Stomach (tissue), 9 donors: ENCODE results near the gene ACTL10. TPM values are rescaled to one million over a fixed set of nuclear protein-coding genes. Genes with fewer than 3 reads are reported as not detected.
"Not testable (repeated sequence)": the region's sequence is repeated elsewhere in the genome, so short reads cannot be mapped to it uniquely, and the experiment has no call there.

Source experiments
- DNase-seq, 2 donors: peaks; one replicate each; pipeline versions ENCODE4 v3.0.0 to v3.0.0-alpha.2; 2013 to 2019
- H3K27ac ChIP-seq, 5 donors: fragments of 200-600 bp in 4 of 5; sonication (generic) in 4 of 5; one replicate each; pipeline ENCODE4 v1.5.1; 2013 to 2019; ENCODE audit warnings: mild to moderate bottlenecking in 1 of 5, moderate library complexity in 1 of 5
- H3K27me3 ChIP-seq, 3 donors: fragments of 200-600 bp; sonication (generic); one replicate each; pipeline ENCODE4 v1.5.1; 2017 to 2019; ENCODE audit warnings: mixed run types in 1 of 3
- H3K36me3 ChIP-seq, 4 donors: fragments of 200-600 bp; sonication (generic); 1 replicate in 3 of 4; 2 replicates in 1 of 4; pipeline ENCODE4 v1.5.1; 2016 to 2019
- H3K4me1 ChIP-seq, 4 donors: fragments of 200-600 bp; sonication (generic); one replicate each; pipeline ENCODE4 v1.5.1; 2016 to 2019
- H3K4me3 ChIP-seq, 4 donors: fragments of 200-600 bp; sonication (generic) in 3 of 4; one replicate each; pipeline ENCODE4 v1.5.1; 2016 to 2019; ENCODE audit warnings: mild to moderate bottlenecking in 1 of 4
- H3K9me3 ChIP-seq, 4 donors: fragments of 200-600 bp; sonication (generic); one replicate each; pipeline ENCODE4 v1.5.1; 2016 to 2019
- EP300 ChIP-seq: sonication (generic); formaldehyde crosslinking; IDR thresholded peaks from one replicate; pipeline ENCODE4 v1.6.1; 2017; ENCODE audit warnings: antibody characterized with exemption
- POLR2A ChIP-seq, 4 donors: fragments of 450-650 bp; IDR thresholded peaks; one replicate each; pipeline ENCODE4 v1.6.1; 2016; ENCODE audit warnings: antibody characterized with exemption in 4 of 4, control low read depth in 2 of 4, mild to moderate bottlenecking in 1 of 4, moderate library complexity in 1 of 4
- POLR2AphosphoS5 ChIP-seq, 3 donors: sonication (generic); formaldehyde crosslinking; IDR thresholded peaks; one replicate each; pipeline ENCODE4 v1.6.1; 2016; ENCODE audit warnings: antibody characterized with exemption in 3 of 3
- WGBS, 5 donors: extraction: QIAGEN DNeasy Blood & Tissue Kit in 3 of 5; methylation state at CpG; one replicate each; pipeline versions ENCODE4 v1.1.5 to v1.1.7; 2013 to 2018; 5-methylcytosine and 5-hydroxymethylcytosine counted together
- intact Hi-C: fragments of 100-400 bp; cut with DNase I; formaldehyde crosslinking; loops from one replicate; pipeline ENCODE4 v1.15.1; 2023; ENCODE audit warnings: low total_unique reads
- polyA plus RNA-seq, 3 donors: library from polyadenylated mRNA; stranded (reverse); fragments of 200-250 nt; gene quantifications; one replicate each; pipeline ENCODE4 v1.2.3, GENCODE V29; 2013
- total RNA-seq, 5 donors: library from RNA; depleted of rRNA; stranded (reverse); fragments of >200 nt; gene quantifications; one replicate each; pipeline versions ENCODE4 v1.1.0 to v1.2.3, GENCODE V29; 2014 to 2016
- TF ChIP-seq, protein P1 (sequence below), 7 experiments: fragments of 450-650 bp in 4 of 7; fragments of 200-600 bp in 3 of 7; sonication (generic) in 3 of 7; IDR thresholded peaks; one replicate each; pipeline ENCODE4 v1.5.1; 2016 to 2019; ENCODE audit warnings: antibody characterized with exemption in 7 of 7, control low read depth in 2 of 7, mild to moderate bottlenecking in 1 of 7
- donor health status: healthy with polysubstance abuse.
- donor health status: Bipolar disorder and iron deficiency.
- donor health status: healthy.

ACTL10 gene
- total and polyA plus RNA-seq, 8 donors: 1.1 to 12.3 (median 1.4) TPM; not detected in 1

DNA sequence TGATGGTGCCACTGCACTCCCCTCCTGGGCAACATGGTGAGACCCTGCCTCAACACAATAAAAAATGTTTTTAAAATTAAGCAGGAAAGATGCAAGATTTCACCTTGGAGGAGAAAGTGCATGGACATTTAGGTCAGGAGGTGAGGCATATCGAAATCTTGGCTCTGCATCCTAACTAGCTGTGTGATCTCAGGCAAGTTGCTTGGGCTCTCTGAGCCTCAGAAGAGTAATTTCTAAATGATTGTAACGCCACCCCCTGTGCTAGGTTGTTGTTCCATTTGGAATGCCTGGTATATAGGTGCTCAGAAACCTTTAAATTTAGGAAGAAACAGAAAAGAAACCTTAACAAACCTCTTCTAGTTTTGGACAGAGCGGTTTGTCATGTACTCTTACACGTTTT lies 40.6 kb upstream of the ACTL10 start:
- Histone ChIP-seq H3K9me3 (no peaks in the 10 kb centered on the region), H3K4me3 (no peak overlapping the region), H3K4me1 (peaks cover 0 to 5% (median 0%) of the 10 kb centered on the region in 4 donors), H3K27ac (no peak overlapping the region), H3K36me3 (peaks cover 25 to 90% (median 86%) of the 10 kb centered on the region in 4 donors), H3K27me3 (no peaks in the 10 kb centered on the region)
- intact Hi-C loops: no loop called here
- TF ChIP-seq POLR2AphosphoS5 (IDR thresholded peaks at IDR 0.05): no peak
- TF ChIP-seq, protein P1, sequence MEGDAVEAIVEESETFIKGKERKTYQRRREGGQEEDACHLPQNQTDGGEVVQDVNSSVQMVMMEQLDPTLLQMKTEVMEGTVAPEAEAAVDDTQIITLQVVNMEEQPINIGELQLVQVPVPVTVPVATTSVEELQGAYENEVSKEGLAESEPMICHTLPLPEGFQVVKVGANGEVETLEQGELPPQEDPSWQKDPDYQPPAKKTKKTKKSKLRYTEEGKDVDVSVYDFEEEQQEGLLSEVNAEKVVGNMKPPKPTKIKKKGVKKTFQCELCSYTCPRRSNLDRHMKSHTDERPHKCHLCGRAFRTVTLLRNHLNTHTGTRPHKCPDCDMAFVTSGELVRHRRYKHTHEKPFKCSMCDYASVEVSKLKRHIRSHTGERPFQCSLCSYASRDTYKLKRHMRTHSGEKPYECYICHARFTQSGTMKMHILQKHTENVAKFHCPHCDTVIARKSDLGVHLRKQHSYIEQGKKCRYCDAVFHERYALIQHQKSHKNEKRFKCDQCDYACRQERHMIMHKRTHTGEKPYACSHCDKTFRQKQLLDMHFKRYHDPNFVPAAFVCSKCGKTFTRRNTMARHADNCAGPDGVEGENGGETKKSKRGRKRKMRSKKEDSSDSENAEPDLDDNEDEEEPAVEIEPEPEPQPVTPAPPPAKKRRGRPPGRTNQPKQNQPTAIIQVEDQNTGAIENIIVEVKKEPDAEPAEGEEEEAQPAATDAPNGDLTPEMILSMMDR (IDR thresholded peaks at IDR 0.05): no peak
- no peak for TF ChIP-seq EP300
- no peak for TF ChIP-seq POLR2A (IDR thresholded peaks at IDR 0.05)
- no peak for DNase-seq
- 94 to 98% (median 98%) methylated on average over 4 of the region's 4 CpGs for WGBS, 5 donors

GRCh38 chr20:33627577-33628216 lies 39.0 kb upstream of the ACTL10 start:
- WGBS, 5 donors: 95 to 99% (median 98%) methylated on average over 4 of the region's 4 CpGs
- no peaks in the 10 kb centered on the region for H3K9me3 ChIP-seq
- TF ChIP-seq EP300: no peak
- TF ChIP-seq POLR2A (IDR thresholded peaks at IDR 0.05): no peak
- TF ChIP-seq, protein P1 (IDR thresholded peaks at IDR 0.05): no peak
- no peak for TF ChIP-seq POLR2AphosphoS5 (IDR thresholded peaks at IDR 0.05)
- DNase-seq: no peak
- intact Hi-C loops: no loop called here
- peaks cover 0 to 3% (median 0%) of the 10 kb centered on the region in 4 donors for H3K4me1 ChIP-seq
- no peak overlapping the region for H3K4me3 ChIP-seq
- peaks cover 27 to 95% (median 95%) of the 10 kb centered on the region in 4 donors for H3K36me3 ChIP-seq
- no peak overlapping the region for H3K27ac ChIP-seq
- H3K27me3 ChIP-seq: no peaks in the 10 kb centered on the region

DNA sequence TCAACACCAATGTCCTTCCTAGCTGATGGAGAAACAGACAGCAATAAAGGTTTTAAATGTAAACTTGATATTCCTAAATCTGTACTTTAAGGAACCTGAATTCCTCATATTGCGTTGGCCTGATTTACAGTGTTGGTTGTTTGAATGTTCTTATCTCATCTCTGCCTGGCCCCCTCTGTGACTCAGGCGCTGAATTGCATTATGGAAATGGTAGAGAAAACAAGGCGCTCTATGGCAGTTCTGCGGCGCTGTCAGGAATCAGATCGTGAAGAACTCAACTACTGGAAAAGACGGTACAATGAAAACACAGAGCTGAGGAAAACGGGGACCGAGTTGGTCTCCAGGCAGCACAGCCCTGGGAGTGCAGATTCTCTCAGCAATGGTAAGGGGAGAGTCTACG lies 37.2 kb upstream of the ACTL10 start:
- Histone ChIP-seq H3K9me3 (no peaks in the 10 kb centered on the region), H3K27ac (no peak overlapping the region), H3K36me3 (peaks cover 30 to 98% (median 97%) of the 10 kb centered on the region in 4 donors), H3K4me3 (no peak overlapping the region), H3K4me1 (no peaks in the 10 kb centered on the region), H3K27me3 (no peaks in the 10 kb centered on the region)
- TF ChIP-seq POLR2AphosphoS5 (IDR thresholded peaks at IDR 0.05) (no peak), POLR2A (IDR thresholded peaks at IDR 0.05) (no peak)
- intact Hi-C loops: no loop called here
- no peak for DNase-seq
- 94 to 96% (median 95%) methylated on average over 10 of the region's 10 CpGs for WGBS, 5 donors

DNA sequence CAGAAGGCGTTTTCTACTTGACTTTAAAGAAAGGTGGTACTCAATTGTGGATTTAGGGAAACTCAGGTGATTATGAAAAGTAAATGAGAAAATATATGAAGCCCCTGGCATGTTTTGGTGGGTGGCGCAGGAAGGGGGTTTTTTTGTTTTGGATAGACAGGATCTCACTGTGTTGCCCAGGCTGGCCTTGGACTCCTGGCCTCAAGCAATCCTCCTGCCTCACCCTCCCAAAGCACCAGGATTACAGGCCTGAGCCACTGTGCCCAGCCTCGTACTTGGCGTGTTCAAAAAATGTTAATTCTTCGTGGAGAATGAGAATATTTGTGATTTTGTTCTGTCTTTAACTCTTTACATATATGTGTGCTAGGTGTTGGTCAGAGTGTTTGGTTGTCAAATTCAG lies 36.8 kb upstream of the ACTL10 start:
- Histone ChIP-seq H3K36me3 (peaks cover 30 to 94% (median 93%) of the 10 kb centered on the region in 4 donors), H3K4me3 (no peak overlapping the region), H3K9me3 (no peaks in the 10 kb centered on the region), H3K4me1 (no peaks in the 10 kb centered on the region), H3K27me3 (no peaks in the 10 kb centered on the region), H3K27ac (no peak overlapping the region)
- DNase-seq: no peak
- WGBS, 5 donors: 89 to 97% (median 96%) methylated on average over 5 of the region's 5 CpGs
- no peak for TF ChIP-seq EP300
- no peak for TF ChIP-seq POLR2AphosphoS5 (IDR thresholded peaks at IDR 0.05)
- TF ChIP-seq, protein P1 (IDR thresholded peaks at IDR 0.05): no peak
- no peak for TF ChIP-seq POLR2A (IDR thresholded peaks at IDR 0.05)
- intact Hi-C loops: no loop called here

DNA sequence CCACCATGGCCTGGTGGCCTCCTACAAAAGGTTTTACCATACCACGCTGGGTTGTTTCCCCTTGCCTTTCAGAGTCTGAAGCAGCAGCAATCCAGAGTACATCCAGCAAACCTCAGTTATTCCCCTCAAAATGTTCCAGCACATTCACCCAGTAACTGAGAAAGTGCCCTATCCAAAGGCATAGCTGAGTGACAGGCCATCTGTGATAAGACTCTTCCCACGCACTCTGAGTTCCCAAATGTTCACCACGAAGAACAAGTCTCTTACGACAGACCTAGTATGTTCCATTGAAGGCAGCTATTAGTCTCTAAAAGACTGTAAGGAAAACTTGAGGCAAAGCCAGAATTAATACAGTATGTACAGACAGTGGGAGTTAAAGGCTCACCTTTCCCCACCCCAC lies 36.2 kb upstream of the ACTL10 start:
- no peak for DNase-seq
- intact Hi-C loops: no loop called here

GRCh38 chr20:33631910-33632309 lies 34.8 kb upstream of the ACTL10 start:
- intact Hi-C loops, H3K4me3 ChIP-seq, H3K4me1 ChIP-seq, H3K27ac ChIP-seq, H3K27me3 ChIP-seq, DNase-seq, H3K9me3 ChIP-seq: not testable (repeated sequence)
- peaks cover 33 to 94% (median 90%) of the 10 kb centered on the region in 4 donors for H3K36me3 ChIP-seq
- 79 to 83% (median 82%) methylated on average over 4 of the region's 4 CpGs for WGBS, 5 donors

More for the DNA sequence above, 36.2 kb upstream of the ACTL10 start:
- H3K4me3 ChIP-seq: no peak overlapping the region
- no peak overlapping the region for H3K27ac ChIP-seq
- H3K4me1 ChIP-seq: no peaks in the 10 kb centered on the region
- 87 to 95% (median 92%) methylated on average over 4 of the region's 4 CpGs for WGBS, 5 donors
- no peaks in the 10 kb centered on the region for H3K9me3 ChIP-seq
- H3K36me3 ChIP-seq: peaks cover 30 to 94% (median 93%) of the 10 kb centered on the region in 4 donors
- no peak for TF ChIP-seq EP300
- TF ChIP-seq, protein P1 (IDR thresholded peaks at IDR 0.05): no peak
- no peak for TF ChIP-seq POLR2AphosphoS5 (IDR thresholded peaks at IDR 0.05)
- TF ChIP-seq POLR2A (IDR thresholded peaks at IDR 0.05): no peak
- no peaks in the 10 kb centered on the region for H3K27me3 ChIP-seq
